GM23248 (cell line): ENCODE results near the gene FMN2. TPM values are rescaled to one million over a fixed set of nuclear protein-coding genes. Genes with fewer than 3 reads are reported as not detected.

Source experiments
- DNase-seq: peaks from one replicate; pipeline ENCODE4 v3.0.0-alpha.2; 2015
- H2AFZ ChIP-seq: fragments of 200-600 bp; sonication (generic); 2 replicates; pipeline ENCODE4 v1.6.1; 2016; ENCODE audit warnings: antibody characterized with exemption
- H3F3A ChIP-seq: fragments of 200-600 bp; sonication (generic); 2 replicates; pipeline ENCODE4 v1.6.1; 2016; ENCODE audit warnings: mild to moderate bottlenecking, antibody characterized with exemption, mixed run types; ENCODE audit not compliant: insufficient read depth
- H3K27ac ChIP-seq: fragments of 200-600 bp; sonication (generic); 2 replicates; pipeline ENCODE4 v1.5.1; 2016; ENCODE audit warnings: mild to moderate bottlenecking
- H3K27me3 ChIP-seq: fragments of 200-600 bp; sonication (generic); replicated peaks from 2 replicates; pipeline ENCODE4 v1.6.1; 2016; ENCODE audit warnings: mild to moderate bottlenecking; ENCODE audit not compliant: insufficient read depth
- H3K36me3 ChIP-seq: fragments of 200-600 bp; sonication (generic); 2 replicates; pipeline ENCODE4 v1.6.1; 2016; ENCODE audit warnings: low read depth, mild to moderate bottlenecking
- H3K4me1 ChIP-seq: fragments of 200-600 bp; sonication (generic); 2 replicates; pipeline ENCODE4 v1.6.1; 2016; ENCODE audit warnings: mild to moderate bottlenecking; ENCODE audit not compliant: insufficient read depth
- H3K4me2 ChIP-seq: fragments of 200-600 bp; sonication (generic); one replicate; pipeline ENCODE4 v1.6.1; 2016; ENCODE audit warnings: mild to moderate bottlenecking; ENCODE audit not compliant: unreplicated experiment
- H3K4me3 ChIP-seq: fragments of 200-600 bp; sonication (generic); 2 replicates; pipeline ENCODE4 v1.5.1; 2016; ENCODE audit warnings: mild to moderate bottlenecking
- H3K79me2 ChIP-seq: fragments of 200-600 bp; sonication (generic); 2 replicates; pipeline ENCODE4 v1.6.1; 2016; ENCODE audit warnings: mild to moderate bottlenecking; ENCODE audit not compliant: insufficient read depth
- H3K9ac ChIP-seq: fragments of 200-600 bp; sonication (generic); 2 replicates; pipeline ENCODE4 v1.6.1; 2016; ENCODE audit warnings: mild to moderate bottlenecking
- H3K9me2 ChIP-seq: fragments of 200-600 bp; sonication (generic); 2 replicates; pipeline ENCODE4 v1.6.1; 2016; ENCODE audit warnings: mixed run types, mild to moderate bottlenecking, moderate library complexity; ENCODE audit not compliant: insufficient read depth
- H3K9me3 ChIP-seq: fragments of 200-600 bp; sonication (generic); one replicate; pipeline ENCODE4 v1.6.1; 2017; ENCODE audit warnings: low read depth
- H4K20me1 ChIP-seq: fragments of 200-600 bp; sonication (generic); 2 replicates; pipeline ENCODE4 v1.6.0; 2016; ENCODE audit not compliant: insufficient read depth
- EZH2 ChIP-seq: fragments of 200-600 bp; sonication (generic); IDR thresholded peaks from 2 replicates; pipeline ENCODE4 v1.6.1; 2018; ENCODE audit warnings: antibody characterized with exemption, mild to moderate bottlenecking; ENCODE audit not compliant: insufficient read depth, poor library complexity, severe bottlenecking
- EZH2phosphoT487 ChIP-seq: fragments of 200-600 bp; sonication (generic); IDR thresholded peaks from 2 replicates; pipeline ENCODE4 v1.6.1; 2018; ENCODE audit warnings: antibody characterized with exemption, moderate library complexity, mild to moderate bottlenecking, low read depth; ENCODE audit not compliant: insufficient read depth
- WGBS, 2 experiments: methylation state at CpG; one replicate each; pipeline ENCODE4 v1.1.6; 2015 to 2017; ENCODE audit warnings: low lambda C conversion rate in 2 of 2, low coverage in 1 of 2; ENCODE audit errors: missing lambda C conversion rate in 2 of 2; 5-methylcytosine and 5-hydroxymethylcytosine counted together
- in situ Hi-C: fragments of 300-500 bp; cut with MboI; formaldehyde crosslinking; loops from 2 replicates; pipeline ENCODE4 v1.15.0; 2020
- polyA plus RNA-seq: library from polyadenylated mRNA; unstranded; fragments of >200 nt; fragmentation: Nextera tagmentation; extraction: Ambion mirVana; gene quantifications from 2 replicates; pipeline ENCODE4 v1.2.1, GENCODE V29; 2016
- small RNA-seq: library from RNA; depleted of rRNA; stranded (forward); fragments of <200 nt; gene quantifications from one replicate; pipeline ENCODE3, GENCODE V24; 2014; ENCODE audit warnings: low read depth, low replicate concordance
- total RNA-seq: library from RNA; depleted of rRNA; stranded (reverse); fragments of >200 nt; shearing (Covaris generic); gene quantifications from 2 replicates; pipeline ENCODE4 v1.2.3, GENCODE V29; 2014

Gene FMN2
- total and polyA plus RNA-seq, 2 experiments from 2014 or later: 78.2 to 114 TPM

DNA sequence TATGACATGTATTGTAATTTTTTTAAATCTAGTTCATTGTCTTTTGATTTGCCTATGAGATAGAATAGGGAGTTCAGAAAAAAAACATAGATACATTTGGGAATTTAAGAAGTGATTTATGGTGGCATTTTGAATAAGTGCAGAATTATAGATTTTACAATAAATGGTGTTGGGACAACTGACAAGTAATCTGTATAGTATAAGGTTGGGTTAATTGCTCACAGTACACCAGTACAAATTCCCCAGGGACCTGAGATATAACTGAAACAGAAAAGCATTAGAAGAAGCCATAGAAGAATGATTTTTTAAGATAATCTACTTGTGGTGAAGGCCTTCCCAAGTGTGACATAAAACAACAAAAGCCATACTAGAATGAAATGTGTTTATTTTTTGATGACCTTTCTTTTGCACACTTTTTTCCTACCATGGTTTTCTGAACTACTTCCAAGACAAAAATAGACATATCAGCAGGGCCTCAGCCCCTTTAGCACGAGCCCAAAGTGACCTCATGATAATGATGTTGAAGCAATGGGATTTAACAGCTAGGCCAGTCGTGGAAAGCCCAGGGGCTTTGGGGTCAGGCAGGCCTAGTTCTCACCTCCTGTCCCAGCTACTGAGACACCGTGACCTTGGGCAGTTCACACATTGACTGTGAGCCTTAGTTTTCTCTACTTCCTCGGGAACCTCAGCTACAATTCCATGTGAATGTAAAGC is 432.8 kb downstream of the FMN2 start:
- no peaks in the 10 kb centered on the region for H3K4me1 ChIP-seq
- H4K20me1 ChIP-seq: no peaks in the 10 kb centered on the region
- no peaks in the 10 kb centered on the region for H3K27me3 ChIP-seq
- no peak overlapping the region for H3K4me3 ChIP-seq
- H3K4me2 ChIP-seq: no peak overlapping the region
- H3K27ac ChIP-seq: no peak overlapping the region
- WGBS, 2 experiments: 60 to 64% methylated on average over 4 of the region's 4 CpGs
- TF ChIP-seq EZH2 (no peak), EZH2phosphoT487 (no peak)
- in situ Hi-C loops: no loop called here
- peak; percentile 33 for DNase-seq
- no peak overlapping the region for H2AFZ ChIP-seq
- peaks cover 52% of the 10 kb centered on the region for H3K79me2 ChIP-seq
- no peaks in the 10 kb centered on the region for H3K9me2 ChIP-seq
- no peaks in the 10 kb centered on the region for H3K9me3 ChIP-seq
- H3K36me3 ChIP-seq: peaks cover 45% of the 10 kb centered on the region
- no peak overlapping the region for H3K9ac ChIP-seq
- H3F3A ChIP-seq: peaks cover 64% of the 10 kb centered on the region

Small RNA genes lying within 50 kb of the gene (small RNA-seq; reads per million reads assigned to genes)
- not detected for gene RF00019
